ENCODE data around the gene WASHC4. TPM values are rescaled to one million over a fixed set of nuclear protein-coding genes. Genes with fewer than 3 reads are reported as not detected.

The WASHC4 gene
- total RNA-seq, 1 experiment from 2014 or later: 39.1 TPM

DNA sequence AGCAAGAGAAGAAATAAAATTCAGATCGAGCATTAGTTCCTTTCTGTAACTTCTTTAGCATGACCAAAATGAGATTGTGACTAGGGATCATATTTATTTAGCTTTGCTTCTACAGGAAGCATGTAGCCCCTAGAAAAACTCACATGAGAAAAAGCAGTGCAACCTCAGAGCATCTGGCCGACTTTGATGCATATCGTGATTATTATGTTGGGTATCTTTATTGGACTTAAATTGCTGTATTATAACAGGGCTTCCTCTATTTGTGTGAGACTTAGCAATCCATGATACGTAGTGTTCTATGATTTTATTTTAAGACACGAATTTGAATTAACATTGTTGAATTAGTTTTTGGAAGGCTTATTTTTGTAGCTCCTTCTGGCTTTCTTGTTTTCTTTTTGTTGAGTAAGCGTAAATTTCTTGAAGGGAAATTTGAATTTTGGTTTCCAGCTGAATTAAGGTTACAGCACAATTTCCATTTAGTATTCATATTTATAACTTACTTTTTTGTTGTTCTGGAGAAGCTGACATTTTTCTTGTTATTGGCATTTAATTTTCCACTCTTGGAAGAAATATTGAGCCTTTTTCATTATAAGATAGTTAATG, 33.9 kb downstream of the WASHC4 start:
- TF ChIP-seq, protein P1, sequence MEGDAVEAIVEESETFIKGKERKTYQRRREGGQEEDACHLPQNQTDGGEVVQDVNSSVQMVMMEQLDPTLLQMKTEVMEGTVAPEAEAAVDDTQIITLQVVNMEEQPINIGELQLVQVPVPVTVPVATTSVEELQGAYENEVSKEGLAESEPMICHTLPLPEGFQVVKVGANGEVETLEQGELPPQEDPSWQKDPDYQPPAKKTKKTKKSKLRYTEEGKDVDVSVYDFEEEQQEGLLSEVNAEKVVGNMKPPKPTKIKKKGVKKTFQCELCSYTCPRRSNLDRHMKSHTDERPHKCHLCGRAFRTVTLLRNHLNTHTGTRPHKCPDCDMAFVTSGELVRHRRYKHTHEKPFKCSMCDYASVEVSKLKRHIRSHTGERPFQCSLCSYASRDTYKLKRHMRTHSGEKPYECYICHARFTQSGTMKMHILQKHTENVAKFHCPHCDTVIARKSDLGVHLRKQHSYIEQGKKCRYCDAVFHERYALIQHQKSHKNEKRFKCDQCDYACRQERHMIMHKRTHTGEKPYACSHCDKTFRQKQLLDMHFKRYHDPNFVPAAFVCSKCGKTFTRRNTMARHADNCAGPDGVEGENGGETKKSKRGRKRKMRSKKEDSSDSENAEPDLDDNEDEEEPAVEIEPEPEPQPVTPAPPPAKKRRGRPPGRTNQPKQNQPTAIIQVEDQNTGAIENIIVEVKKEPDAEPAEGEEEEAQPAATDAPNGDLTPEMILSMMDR (conservative IDR thresholded peaks at IDR 0.05; ENCODE audit: low read depth, low read length): no peak
- no peaks in the 10 kb centered on the region for H3K4me1 ChIP-seq (ENCODE audit: insufficient read depth, low read length, poor library complexity, severe bottlenecking)
- no peak overlapping the region for H3K4me3 ChIP-seq (ENCODE audit: low read depth, low read length, poor library complexity, severe bottlenecking)
- H3K27me3 ChIP-seq (replicated peaks; ENCODE audit: insufficient read depth, low read depth, low read length, poor library complexity): no peaks in the 10 kb centered on the region
- H3K9me3 ChIP-seq (ENCODE audit: low read depth, low read length, poor library complexity, severe bottlenecking): no peaks in the 10 kb centered on the region
- DNase-seq (ENCODE audit: low spot score): no peak
- H3K36me3 ChIP-seq (ENCODE audit: insufficient read depth, low read length, poor library complexity, severe bottlenecking): peaks cover 37% of the 10 kb centered on the region
- H3K27ac ChIP-seq (ENCODE audit: low read depth, low read length, poor library complexity, severe bottlenecking): no peak overlapping the region
- BruUV-seq (replicated peaks): no TSS peak
- intact Hi-C loops (cut with micrococcal nuclease; ENCODE audit: unreplicated experiment): no loop called here
- CTCF ChIA-PET: no interaction called here
- POLR2A ChIA-PET (ENCODE audit: low non-redundant PET): no interaction called here

DNA sequence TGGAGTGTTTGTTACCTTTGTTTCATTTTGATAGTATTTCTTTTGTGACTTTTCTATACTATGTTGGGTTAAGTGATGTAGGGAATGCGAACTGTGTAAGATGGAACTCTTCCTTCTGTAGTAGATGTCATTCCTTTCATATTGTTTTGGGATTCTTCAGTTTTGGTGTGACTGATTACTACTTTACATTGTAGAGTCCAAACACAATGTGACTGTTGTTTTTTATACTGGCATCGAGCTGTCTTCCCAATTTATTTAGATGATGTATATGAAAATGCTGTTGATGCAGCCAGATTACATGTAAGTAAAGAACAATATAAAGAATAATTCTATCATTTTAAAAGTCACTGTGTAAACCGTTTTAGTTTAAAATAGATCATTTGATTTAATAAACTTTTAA, 34.7 kb downstream of the WASHC4 start:
- H3K9me3 ChIP-seq (ENCODE audit: low read depth, low read length, poor library complexity, severe bottlenecking): no peaks in the 10 kb centered on the region
- TF ChIP-seq, protein P1 (conservative IDR thresholded peaks at IDR 0.05; ENCODE audit: low read depth, low read length): no peak
- TF ChIP-seq EZH2 (IDR thresholded peaks at IDR 0.05; ENCODE audit: borderline replicate concordance, low read depth, low read length, poor library complexity, severe bottlenecking): no peak
- intact Hi-C loops (cut with micrococcal nuclease; ENCODE audit: unreplicated experiment): no loop called here
- CTCF ChIA-PET: no interaction called here
- no peak overlapping the region for H3K4me3 ChIP-seq (ENCODE audit: low read depth, low read length, poor library complexity, severe bottlenecking)
- DNase-seq (ENCODE audit: low spot score): no peak
- POLR2A ChIA-PET (ENCODE audit: low non-redundant PET): no interaction called here
- no peaks in the 10 kb centered on the region for H3K4me1 ChIP-seq (ENCODE audit: insufficient read depth, low read length, poor library complexity, severe bottlenecking)
- H3K27me3 ChIP-seq (replicated peaks; ENCODE audit: insufficient read depth, low read depth, low read length, poor library complexity): no peaks in the 10 kb centered on the region
- peaks cover 45% of the 10 kb centered on the region for H3K36me3 ChIP-seq (ENCODE audit: insufficient read depth, low read length, poor library complexity, severe bottlenecking)
- H3K27ac ChIP-seq (ENCODE audit: low read depth, low read length, poor library complexity, severe bottlenecking): no peak overlapping the region
- no TSS peak for BruUV-seq (replicated peaks)

DNA sequence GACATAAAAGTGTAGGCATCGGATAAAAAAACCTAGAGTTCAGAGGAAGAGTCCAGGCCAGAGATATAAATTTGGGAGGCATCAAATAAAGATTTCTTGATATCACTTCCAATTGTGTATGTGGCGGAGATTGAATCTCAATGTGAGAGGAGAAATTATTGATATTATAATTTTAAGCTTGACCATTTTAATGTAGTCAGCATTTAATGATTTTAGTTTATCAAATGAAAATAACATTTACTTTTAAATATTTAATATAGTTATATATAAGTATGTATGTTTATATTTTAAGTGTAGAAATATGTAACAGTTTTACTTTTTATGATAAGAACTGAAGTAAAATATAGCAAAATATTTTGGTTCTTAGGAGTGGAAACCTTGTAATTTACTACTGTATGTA, 48.7 kb downstream of the WASHC4 start:
- peaks cover 42% of the 10 kb centered on the region for H3K36me3 ChIP-seq (ENCODE audit: insufficient read depth, low read length, poor library complexity, severe bottlenecking)
- H3K4me1 ChIP-seq (ENCODE audit: insufficient read depth, low read length, poor library complexity, severe bottlenecking): no peaks in the 10 kb centered on the region
- intact Hi-C loops (cut with micrococcal nuclease; ENCODE audit: unreplicated experiment): no loop called here
- CTCF ChIA-PET: no interaction called here
- no peaks in the 10 kb centered on the region for H3K27me3 ChIP-seq (replicated peaks; ENCODE audit: insufficient read depth, low read depth, low read length, poor library complexity)
- no TSS peak for BruUV-seq (replicated peaks)
- no peak overlapping the region for H3K4me3 ChIP-seq (ENCODE audit: low read depth, low read length, poor library complexity, severe bottlenecking)
- no peaks in the 10 kb centered on the region for H3K9me3 ChIP-seq (ENCODE audit: low read depth, low read length, poor library complexity, severe bottlenecking)
- TF ChIP-seq, protein P1 (conservative IDR thresholded peaks at IDR 0.05; ENCODE audit: low read depth, low read length): no peak
- no peak for TF ChIP-seq EZH2 (IDR thresholded peaks at IDR 0.05; ENCODE audit: borderline replicate concordance, low read depth, low read length, poor library complexity, severe bottlenecking)
- POLR2A ChIA-PET (ENCODE audit: low non-redundant PET): no interaction called here
- no peak for DNase-seq (ENCODE audit: low spot score)
- H3K27ac ChIP-seq (ENCODE audit: low read depth, low read length, poor library complexity, severe bottlenecking): no peak overlapping the region

Measured in A673 (cell line).